Fibroblast of skin of right quadriceps (primary cell): ENCODE results near the gene SOX18.

ENCODE experiments used
- DNase-seq: peaks from one replicate; pipeline ENCODE4 v3.0.0-alpha.2; 2013

Gene SOX18

GRCh38 chr20:64037199-64037497 lies 12.3 kb downstream of the SOX18 start:
- DNase-seq = no peak

- no peak for DNase-seq
Measured at GRCh38 chr20:64036346-64037198, 12.9 kb downstream of the SOX18 start.

- DNase-seq = no peak
Measured at GRCh38 chr20:64035933-64036345, 13.5 kb downstream of the SOX18 start, which contains the start of gene C20orf204. Gene C20orf204, plus strand, starts transcription at chr20:64036182. Its CDS starts 142 bp downstream, at chr20:64036324.

- no peak for DNase-seq
Measured at GRCh38 chr20:64035066-64035932, 14.1 kb downstream of the SOX18 start.

- no peak for DNase-seq
Measured at GRCh38 chr20:64033981-64034493, 15.4 kb downstream of the SOX18 start.

- DNase-seq = no peak
Measured at GRCh38 chr20:64032706-64033624, 16.5 kb downstream of the SOX18 start.

GRCh38 chr20:64031822-64032314 lies 17.6 kb downstream of the SOX18 start:
- no peak for DNase-seq

GRCh38 chr20:64030371-64031134 lies 18.9 kb downstream of the SOX18 start:
- DNase-seq = no peak

- no peak for DNase-seq
Measured at GRCh38 chr20:64029293-64030117, 19.9 kb downstream of the SOX18 start.

GRCh38 chr20:64027981-64028685 lies 21.3 kb downstream of the SOX18 start:
- no peak for DNase-seq

- DNase-seq = no peak
Measured at GRCh38 chr20:64025826-64026412, 23.5 kb downstream of the SOX18 start.

GRCh38 chr20:64025101-64025825 lies 24.2 kb downstream of the SOX18 start:
- DNase-seq = no peak

- DNase-seq = no peak
Measured at GRCh38 chr20:64024141-64024990, 25.1 kb downstream of the SOX18 start.

GRCh38 chr20:64023361-64024140 lies 25.9 kb downstream of the SOX18 start:
- no peak for DNase-seq

GRCh38 chr20:64022671-64023360 lies 26.6 kb downstream of the SOX18 start:
- no peak for DNase-seq
